Neural crest cell (in vitro differentiated cells): ENCODE measurements around the gene RDH11. TPM values are rescaled to one million over a fixed set of nuclear protein-coding genes. Genes with fewer than 3 reads are reported as not detected.
A peak's percentile ranks its signal among the peaks of the same experiment; 100 is the strongest.

ENCODE experiments used
- DNase-seq: peaks from one replicate; pipeline ENCODE4 v3.0.0; 2021; ENCODE audit warnings: low read depth, mixed read lengths, low spot score
- H3K27ac Mint-ChIP-seq: one replicate; pipeline ENCODE4 v1.8.0; 2021; ENCODE audit warnings: mild to moderate bottlenecking, mixed read lengths; ENCODE audit not compliant: unreplicated experiment
- H3K27me3 Mint-ChIP-seq: 2 replicates; pipeline ENCODE4 v1.8.0; 2021; ENCODE audit warnings: low read depth, mild to moderate bottlenecking, mixed read lengths
- H3K36me3 Mint-ChIP-seq: 2 replicates; pipeline ENCODE4 v1.8.0; 2021; ENCODE audit warnings: low read depth, mild to moderate bottlenecking, mixed read lengths
- H3K4me1 Mint-ChIP-seq: 2 replicates; pipeline ENCODE4 v1.8.0; 2021; ENCODE audit warnings: mixed read lengths
- H3K4me3 Mint-ChIP-seq: one replicate; pipeline ENCODE4 v1.8.0; 2021; ENCODE audit warnings: mild to moderate bottlenecking, mixed read lengths
- H3K9me3 Mint-ChIP-seq: 2 replicates; pipeline ENCODE4 v1.8.0; 2021; ENCODE audit warnings: mixed read lengths
- long read RNA-seq: library from polyadenylated mRNA; unstranded; transcript quantifications from one replicate; pipeline ENCODE4 v2.0.0, GENCODE V29; 2020
- total RNA-seq: library from RNA; stranded (reverse); gene quantifications from 2 replicates; pipeline ENCODE4 v1.2.1, GENCODE V29; 2021
- TF ChIP-seq, protein P1 (sequence below): fragments of 200-600 bp; sonication (generic); conservative IDR thresholded peaks from 2 replicates; pipeline ENCODE4 v1.5.0; 2021; ENCODE audit warnings: antibody characterized with exemption, mild to moderate bottlenecking

The RDH11 gene, protein sequence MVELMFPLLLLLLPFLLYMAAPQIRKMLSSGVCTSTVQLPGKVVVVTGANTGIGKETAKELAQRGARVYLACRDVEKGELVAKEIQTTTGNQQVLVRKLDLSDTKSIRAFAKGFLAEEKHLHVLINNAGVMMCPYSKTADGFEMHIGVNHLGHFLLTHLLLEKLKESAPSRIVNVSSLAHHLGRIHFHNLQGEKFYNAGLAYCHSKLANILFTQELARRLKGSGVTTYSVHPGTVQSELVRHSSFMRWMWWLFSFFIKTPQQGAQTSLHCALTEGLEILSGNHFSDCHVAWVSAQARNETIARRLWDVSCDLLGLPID
- 78.4 and 79.9 TPM in 2 replicates for total RNA-seq
- long read RNA-seq, transcript RDH11-201 (7 exons, 2,588 nt) = major isoform, 412 of 506 reads
- long read RNA-seq, transcript RDH11-208 (2 exons, 801 nt) = minor isoform, 8 of 506 reads
- long read RNA-seq, transcript RDH11-202 (6 exons, 1,064 nt) = minor isoform, 6 of 506 reads
- long read RNA-seq, transcript RDH11-203 (7 exons, 1,926 nt) = minor isoform, 6 of 506 reads
- long read RNA-seq, partial matches to known transcripts = 11 of 506 reads
- long read RNA-seq, other reads (novel, unspliced or antisense) = 59 of 506 reads

DNA sequence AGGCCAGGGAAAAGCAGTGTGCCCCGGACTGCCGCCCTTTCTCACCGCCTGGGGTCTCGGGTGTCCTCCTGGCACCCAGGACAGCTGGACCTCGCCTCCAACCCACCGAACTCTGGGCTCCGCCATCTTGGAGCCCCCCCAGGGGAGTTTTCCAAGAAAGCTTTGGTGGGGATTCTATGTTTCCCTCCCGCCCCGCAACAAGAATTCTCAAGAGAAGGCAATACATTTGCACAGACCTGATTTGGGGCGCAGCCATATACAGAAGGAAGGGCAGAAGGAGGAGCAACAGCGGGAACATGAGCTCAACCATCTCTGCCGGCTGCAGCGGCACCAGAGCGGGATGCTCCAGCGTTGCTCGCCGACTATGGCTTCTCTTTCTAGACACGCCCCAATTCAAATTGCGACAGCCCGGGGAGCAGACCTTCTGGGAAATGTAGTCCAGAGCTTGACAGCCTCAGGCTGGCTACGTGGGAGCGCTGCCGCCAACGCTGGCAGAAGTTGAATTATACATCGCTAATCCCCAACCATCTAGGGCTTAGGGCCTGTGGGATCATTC, at the start of gene RDH11:
Gene RDH11, minus strand, starts transcription at position 371 of the 556 bp plus-strand sequence. Its CDS starts 61 bp downstream, at position 310.
- peak within 1 kb of the TSS; percentile 98 for H3K27ac Mint-ChIP-seq
- TF ChIP-seq, protein P1, sequence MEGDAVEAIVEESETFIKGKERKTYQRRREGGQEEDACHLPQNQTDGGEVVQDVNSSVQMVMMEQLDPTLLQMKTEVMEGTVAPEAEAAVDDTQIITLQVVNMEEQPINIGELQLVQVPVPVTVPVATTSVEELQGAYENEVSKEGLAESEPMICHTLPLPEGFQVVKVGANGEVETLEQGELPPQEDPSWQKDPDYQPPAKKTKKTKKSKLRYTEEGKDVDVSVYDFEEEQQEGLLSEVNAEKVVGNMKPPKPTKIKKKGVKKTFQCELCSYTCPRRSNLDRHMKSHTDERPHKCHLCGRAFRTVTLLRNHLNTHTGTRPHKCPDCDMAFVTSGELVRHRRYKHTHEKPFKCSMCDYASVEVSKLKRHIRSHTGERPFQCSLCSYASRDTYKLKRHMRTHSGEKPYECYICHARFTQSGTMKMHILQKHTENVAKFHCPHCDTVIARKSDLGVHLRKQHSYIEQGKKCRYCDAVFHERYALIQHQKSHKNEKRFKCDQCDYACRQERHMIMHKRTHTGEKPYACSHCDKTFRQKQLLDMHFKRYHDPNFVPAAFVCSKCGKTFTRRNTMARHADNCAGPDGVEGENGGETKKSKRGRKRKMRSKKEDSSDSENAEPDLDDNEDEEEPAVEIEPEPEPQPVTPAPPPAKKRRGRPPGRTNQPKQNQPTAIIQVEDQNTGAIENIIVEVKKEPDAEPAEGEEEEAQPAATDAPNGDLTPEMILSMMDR = no peak
- H3K4me1 Mint-ChIP-seq = peaks cover 38% of the 10 kb centered on the region
- peak within 1 kb of the TSS; percentile 99 for H3K4me3 Mint-ChIP-seq
- peaks cover 9% of the 10 kb centered on the region for H3K36me3 Mint-ChIP-seq
- no peaks in the 10 kb centered on the region for H3K9me3 Mint-ChIP-seq
- H3K27me3 Mint-ChIP-seq = no peaks in the 10 kb centered on the region
- peak; percentile 75 for DNase-seq

DNA sequence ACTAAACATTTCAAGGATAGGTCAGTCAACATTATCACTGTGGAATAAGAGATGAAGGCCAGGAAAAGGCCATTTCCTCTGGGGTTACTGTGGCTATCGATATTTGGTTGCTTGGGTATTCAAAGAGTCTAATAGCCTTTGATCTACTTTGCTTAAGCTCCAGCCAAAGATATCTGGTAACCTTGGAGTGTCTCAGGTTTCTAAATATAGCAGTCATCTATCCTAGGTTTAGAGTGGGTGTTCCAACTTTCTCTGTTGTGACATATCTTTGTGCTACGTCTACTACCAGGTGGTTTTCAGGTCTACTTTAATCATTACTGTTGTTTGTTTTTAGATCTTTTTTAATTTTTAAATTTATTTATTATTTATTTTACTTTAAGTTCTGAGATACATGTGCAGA, 48.5 kb upstream of the RDH11 start:
- TF ChIP-seq, protein P1 = no peak
- Mint-ChIP-seq H3K27me3 (peaks cover 3% of the 10 kb centered on the region), H3K27ac (no peak overlapping the region), H3K36me3 (peaks cover 15% of the 10 kb centered on the region), H3K4me1 (no peaks in the 10 kb centered on the region), H3K4me3 (no peak overlapping the region), H3K9me3 (no peaks in the 10 kb centered on the region)
- DNase-seq = no peak

DNA sequence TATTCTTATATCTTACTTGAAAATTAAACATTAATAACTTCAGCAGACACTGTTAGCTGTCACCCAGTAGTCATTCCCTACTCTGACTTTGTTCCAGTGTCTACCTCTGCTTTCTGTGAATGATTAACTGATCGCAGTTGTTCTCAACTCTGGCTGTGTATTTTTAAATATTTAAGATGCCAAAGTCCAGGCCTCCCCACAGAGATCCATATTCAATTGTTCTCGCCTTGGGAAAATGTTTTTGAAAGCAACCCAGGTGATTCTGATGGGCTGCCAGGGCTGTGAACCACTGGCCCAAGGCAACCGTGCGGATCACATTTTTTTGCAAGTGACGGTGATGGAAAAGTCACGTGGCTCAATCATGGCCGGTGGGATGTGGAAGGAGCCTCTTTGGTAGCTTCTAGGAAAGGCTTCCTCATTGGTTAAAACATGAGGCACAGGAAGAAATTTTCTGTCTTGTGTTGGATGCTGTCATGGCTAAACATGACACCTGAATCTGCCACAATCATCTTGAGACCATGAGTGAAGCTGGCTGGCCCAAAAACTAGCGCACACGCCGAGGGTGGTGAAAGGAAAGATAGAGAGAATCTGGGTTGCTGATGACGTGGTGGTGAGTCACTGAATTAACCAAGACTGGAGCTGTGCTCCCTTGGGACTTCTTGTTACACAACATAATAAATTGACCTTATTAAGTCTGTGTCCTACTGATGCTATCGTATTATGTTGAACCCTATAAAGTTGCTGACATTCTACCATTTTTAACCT, 43.4 kb upstream of the RDH11 start:
- TF ChIP-seq, protein P1 = no peak
- no peaks in the 10 kb centered on the region for H3K4me1 Mint-ChIP-seq
- no peaks in the 10 kb centered on the region for H3K36me3 Mint-ChIP-seq
- no peak overlapping the region for H3K27ac Mint-ChIP-seq
- no peak for DNase-seq
- H3K27me3 Mint-ChIP-seq = peaks cover 3% of the 10 kb centered on the region
- peaks cover 3% of the 10 kb centered on the region for H3K9me3 Mint-ChIP-seq
- H3K4me3 Mint-ChIP-seq = no peak overlapping the region

DNA sequence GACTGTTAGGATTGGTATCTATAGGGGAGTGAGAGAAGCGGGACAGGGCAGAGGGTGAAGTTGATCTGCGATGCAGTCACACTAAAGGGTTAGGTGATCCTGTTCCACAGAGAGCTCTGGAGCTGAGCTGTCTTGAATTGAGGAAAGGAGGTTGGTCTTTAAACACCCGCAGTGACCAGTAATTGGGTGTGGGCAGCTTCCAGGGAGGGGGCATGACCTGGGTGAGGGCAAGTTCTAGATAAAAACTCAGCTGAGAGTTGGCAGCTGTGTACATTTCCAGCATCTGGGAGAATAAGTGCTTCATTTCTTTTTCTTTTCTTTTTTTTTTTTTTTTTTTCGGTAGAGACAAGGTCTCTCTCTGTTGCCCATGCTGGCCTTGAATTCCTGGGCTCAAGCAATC, 41.2 kb upstream of the RDH11 start:
- Mint-ChIP-seq H3K4me1 (no peaks in the 10 kb centered on the region), H3K27ac (no peak overlapping the region)
- TF ChIP-seq, protein P1 = no peak

More for the DNA sequence above, 41.2 kb upstream of the RDH11 start:
- H3K9me3 Mint-ChIP-seq = peaks cover 3% of the 10 kb centered on the region
- no peak for DNase-seq
- H3K36me3 Mint-ChIP-seq = no peaks in the 10 kb centered on the region
- no peak overlapping the region for H3K4me3 Mint-ChIP-seq
- H3K27me3 Mint-ChIP-seq = peaks cover 2% of the 10 kb centered on the region
